Activated CD8-positive, alpha-beta T cell treated with anti-CD3 and anti-CD28 coated beads for 36 hours (primary cell): ENCODE results near the gene ZXDA. TPM values are rescaled to one million over a fixed set of nuclear protein-coding genes. Genes with fewer than 3 reads are reported as not detected.

ENCODE experiments used
- ATAC-seq: fragments of 200-7000 bp; cut with Tn5 transposase; one replicate; pipeline ENCODE4 v1.10.0; 2021; ENCODE audit warnings: mild to moderate bottlenecking, moderate library complexity
- CTCF ChIA-PET: fragments of 350-600 bp; sonication (Branson Sonifier 250); formaldehyde crosslinking; loops from one replicate; lab custom pipeline; 2021; ENCODE audit warnings: antibody characterized with exemption; lab: Charles Lee
- POLR2A ChIA-PET: fragments of 350-600 bp; sonication (Branson Sonifier 250); formaldehyde crosslinking; loops from one replicate; lab custom pipeline; 2021; ENCODE audit warnings: antibody characterized with exemption; lab: Charles Lee
- DNase-seq: peaks from one replicate; pipeline ENCODE4 v3.0.0-alpha.2; 2020
- H3K27ac Mint-ChIP-seq: one replicate; pipeline ENCODE4 v1.8.0; 2021; ENCODE audit warnings: mild to moderate bottlenecking, mixed read lengths
- H3K27me3 Mint-ChIP-seq: one replicate; pipeline ENCODE4 v1.8.0; 2021; ENCODE audit warnings: mixed read lengths
- H3K36me3 Mint-ChIP-seq: one replicate; pipeline ENCODE4 v1.8.0; 2021; ENCODE audit warnings: low read depth, mixed read lengths
- H3K4me1 Mint-ChIP-seq: one replicate; pipeline ENCODE4 v1.8.0; 2021; ENCODE audit warnings: low read depth, mixed read lengths
- H3K4me3 Mint-ChIP-seq: one replicate; pipeline ENCODE4 v1.8.0; 2021; ENCODE audit warnings: mild to moderate bottlenecking, moderate library complexity, mixed read lengths
- H3K9me3 Mint-ChIP-seq: one replicate; pipeline ENCODE4 v1.8.0; 2021; ENCODE audit warnings: mixed read lengths
- CTCF ChIP-seq: fragments of 200-600 bp; IDR thresholded peaks from one replicate; pipeline ENCODE4 v1.8.0; 2022; ENCODE audit warnings: antibody characterized with exemption, mild to moderate bottlenecking
- intact Hi-C: fragments of 100-400 bp; cut with micrococcal nuclease; formaldehyde crosslinking; loops from one replicate; pipeline ENCODE4 v1.10.0; 2022
- total RNA-seq, 2 experiments: library from RNA; stranded (reverse); gene quantifications; one replicate each; pipeline ENCODE4 v1.2.3, GENCODE V29; 2021

Gene ZXDA
- total RNA-seq, 2 experiments from 2014 or later, result 3.2 TPM

- no peak for ATAC-seq
- no peak overlapping the region for H3K4me3 Mint-ChIP-seq
- CTCF ChIA-PET, result interaction anchor here (1.3 kb wide), 1 partner anchor 80 kb away, joined by 4 read pairs; no protein-coding TSS in a partner anchor
- intact Hi-C loops, result no loop called here
- TF ChIP-seq CTCF, result no peak
- no peak for DNase-seq
- H3K36me3 Mint-ChIP-seq, result peaks cover 13% of the 10 kb centered on the region
- H3K4me1 Mint-ChIP-seq, result peaks cover 11% of the 10 kb centered on the region
- H3K27me3 Mint-ChIP-seq, result no peaks in the 10 kb centered on the region
- POLR2A ChIA-PET, result no interaction called here
- H3K27ac Mint-ChIP-seq, result no peak overlapping the region
- peaks cover 8% of the 10 kb centered on the region for H3K9me3 Mint-ChIP-seq
Measured at GRCh38 chrX:57901466-57901865, 8.8 kb downstream of the ZXDA start.

GRCh38 chrX:57900975-57901374, 9.3 kb downstream of the ZXDA start:
- ChIA-PET POLR2A (no interaction called here), CTCF (interaction anchor here (1.3 kb wide), 1 partner anchor 79 kb away, joined by 4 read pairs; no protein-coding TSS in a partner anchor)
- ATAC-seq (no peak), DNase-seq (no peak)
- peaks cover 8% of the 10 kb centered on the region for H3K9me3 Mint-ChIP-seq
- no peaks in the 10 kb centered on the region for H3K27me3 Mint-ChIP-seq
- no peak for TF ChIP-seq CTCF
- H3K4me3 Mint-ChIP-seq, result no peak overlapping the region
- intact Hi-C loops, result no loop called here
- peaks cover 8% of the 10 kb centered on the region for H3K36me3 Mint-ChIP-seq
- H3K27ac Mint-ChIP-seq, result no peak overlapping the region
- peaks cover 7% of the 10 kb centered on the region for H3K4me1 Mint-ChIP-seq

- no peak for DNase-seq
- ChIA-PET POLR2A (no interaction called here), CTCF (no interaction called here)
- H3K27ac Mint-ChIP-seq, result no peak overlapping the region
- TF ChIP-seq CTCF, result no peak
- peaks cover 7% of the 10 kb centered on the region for H3K36me3 Mint-ChIP-seq
- ATAC-seq, result no peak
- no peak overlapping the region for H3K4me3 Mint-ChIP-seq
- H3K9me3 Mint-ChIP-seq, result peaks cover 11% of the 10 kb centered on the region
- H3K27me3 Mint-ChIP-seq, result no peaks in the 10 kb centered on the region
- peaks cover 4% of the 10 kb centered on the region for H3K4me1 Mint-ChIP-seq
- intact Hi-C loops, result no loop called here
Measured at GRCh38 chrX:57899906-57900305, 10.4 kb downstream of the ZXDA start.

- intact Hi-C loops, result no loop called here
- peaks cover 7% of the 10 kb centered on the region for H3K4me1 Mint-ChIP-seq
- no peak overlapping the region for H3K27ac Mint-ChIP-seq
- no peaks in the 10 kb centered on the region for H3K27me3 Mint-ChIP-seq
- no peak overlapping the region for H3K4me3 Mint-ChIP-seq
- TF ChIP-seq CTCF, result no peak
- DNase-seq (no peak), ATAC-seq (no peak)
- H3K36me3 Mint-ChIP-seq, result peaks cover 7% of the 10 kb centered on the region
- H3K9me3 Mint-ChIP-seq, result peaks cover 11% of the 10 kb centered on the region
- CTCF ChIA-PET, result no interaction called here
- POLR2A ChIA-PET, result no interaction called here
Measured at GRCh38 chrX:57899064-57899463, 11.2 kb downstream of the ZXDA start.

- DNase-seq, result no peak
- Mint-ChIP-seq H3K4me1 (no peaks in the 10 kb centered on the region), H3K27me3 (no peaks in the 10 kb centered on the region), H3K9me3 (peaks cover 27% of the 10 kb centered on the region), H3K36me3 (peaks cover 11% of the 10 kb centered on the region), H3K27ac (no peak overlapping the region), H3K4me3 (no peak overlapping the region)
- POLR2A ChIA-PET, result no interaction called here
- no peak for TF ChIP-seq CTCF
- CTCF ChIA-PET, result no interaction called here
- intact Hi-C loops, result no loop called here
- ATAC-seq, result no peak
Measured at GRCh38 chrX:57871463-57871862, 38.8 kb downstream of the ZXDA start.

Other genes starting within 250 kb of the ZXDA start
- gene NLRP2B, start 230.2 kb downstream of the ZXDA start, total RNA-seq, result not detected